Astrocyte (in vitro differentiated cells and primary cell): ENCODE measurements around the gene TUT4. TPM values are rescaled to one million over a fixed set of nuclear protein-coding genes. Genes with fewer than 3 reads are reported as not detected.

Source experiments
- DNase-seq: peaks from one replicate; pipeline ENCODE4 v3.0.0-alpha.2; 2010; ENCODE audit warnings: low read depth
- FAIRE-seq: peaks from 2 replicates; lab custom pipeline; 2011; peaks lifted over from hg19 to GRCh38; lab: Jason Lieb, UNC
- H2AFZ ChIP-seq: 2 replicates; pipeline ENCODE4 v1.6.0; 2012; ENCODE audit warnings: low read depth, low read length, inconsistent platforms
- H3K27ac ChIP-seq: 2 replicates; pipeline ENCODE4 v1.5.1; 2011; ENCODE audit warnings: low read depth, low read length, inconsistent platforms
- H3K27me3 ChIP-seq: 2 replicates; pipeline ENCODE4 v1.6.0; 2011; ENCODE audit warnings: low read length, inconsistent platforms; ENCODE audit not compliant: insufficient read depth
- H3K36me3 ChIP-seq: 2 replicates; pipeline ENCODE4 v1.5.1; 2011; ENCODE audit warnings: low read length, inconsistent platforms; ENCODE audit not compliant: insufficient read depth
- H3K4me1 ChIP-seq: 2 replicates; pipeline ENCODE4 v1.5.1; 2011; ENCODE audit warnings: low read length, inconsistent platforms; ENCODE audit not compliant: insufficient read depth
- H3K4me2 ChIP-seq: 2 replicates; pipeline ENCODE4 v1.6.0; 2012; ENCODE audit warnings: low read length, inconsistent platforms
- H3K4me3 ChIP-seq: 2 replicates; pipeline ENCODE4 v1.5.1; 2011; ENCODE audit warnings: low read depth, mild to moderate bottlenecking, low read length, inconsistent platforms; ENCODE audit not compliant: insufficient read depth
- H3K79me2 ChIP-seq: 2 replicates; pipeline ENCODE4 v1.6.0; 2012; ENCODE audit warnings: mild to moderate bottlenecking, low read length, inconsistent platforms; ENCODE audit not compliant: insufficient read depth
- H3K9ac ChIP-seq: 2 replicates; pipeline ENCODE4 v1.6.0; 2012; ENCODE audit warnings: mild to moderate bottlenecking, low read length, inconsistent platforms
- H3K9me3 ChIP-seq: 2 replicates; pipeline ENCODE4 v1.5.1; 2012; ENCODE audit warnings: low read depth, mild to moderate bottlenecking, low read length, inconsistent platforms; ENCODE audit not compliant: insufficient read depth
- H4K20me1 ChIP-seq: 2 replicates; pipeline ENCODE4 v1.6.0; 2012; ENCODE audit warnings: low read length, inconsistent platforms; ENCODE audit not compliant: insufficient read depth
- H3K27ac Mint-ChIP-seq: one replicate; pipeline ENCODE4 v1.8.0; 2021; ENCODE audit warnings: mild to moderate bottlenecking, mixed read lengths; ENCODE audit not compliant: unreplicated experiment
- H3K27me3 Mint-ChIP-seq: one replicate; pipeline ENCODE4 v1.8.0; 2021; ENCODE audit warnings: low read depth, mixed read lengths; ENCODE audit not compliant: unreplicated experiment
- H3K36me3 Mint-ChIP-seq: one replicate; pipeline ENCODE4 v1.8.0; 2021; ENCODE audit warnings: low read depth, mixed read lengths; ENCODE audit not compliant: unreplicated experiment
- H3K4me1 Mint-ChIP-seq: one replicate; pipeline ENCODE4 v1.8.0; 2021; ENCODE audit warnings: low read depth, mixed read lengths; ENCODE audit not compliant: unreplicated experiment
- H3K4me3 Mint-ChIP-seq: one replicate; pipeline ENCODE4 v1.8.0; 2021; ENCODE audit warnings: mild to moderate bottlenecking, moderate library complexity, mixed read lengths; ENCODE audit not compliant: unreplicated experiment
- H3K9me3 Mint-ChIP-seq: one replicate; pipeline ENCODE4 v1.8.0; 2021; ENCODE audit warnings: mild to moderate bottlenecking, mixed read lengths; ENCODE audit not compliant: unreplicated experiment
- CTCF ChIP-seq: IDR thresholded peaks from 2 replicates; pipeline ENCODE4 v1.5.1; 2011; ENCODE audit warnings: low read depth, mild to moderate bottlenecking, inconsistent platforms, low read length, moderate library complexity; ENCODE audit not compliant: insufficient read depth
- EZH2 ChIP-seq: IDR thresholded peaks from 2 replicates; pipeline ENCODE4 v1.6.1; 2012; ENCODE audit warnings: mild to moderate bottlenecking, low read length, inconsistent platforms; ENCODE audit not compliant: insufficient read depth
- total RNA-seq: library from RNA; stranded (reverse); gene quantifications from 2 replicates; pipeline ENCODE4 v1.2.1, GENCODE V29; 2021

Gene TUT4
- total RNA-seq, 1 donor from 2014 or later: 47.0 TPM

- Histone ChIP-seq H3K27me3 (no peaks in the 10 kb centered on the region), H3K9me3 (no peaks in the 10 kb centered on the region), H3K9ac (no peak overlapping the region), H3K36me3 (no peaks in the 10 kb centered on the region), H3K27ac (no peak overlapping the region), H3K4me1 (no peaks in the 10 kb centered on the region), H4K20me1 (peaks cover 7% of the 10 kb centered on the region), H3K4me2 (no peak overlapping the region), H3K4me3 (no peak overlapping the region), H3K79me2 (no peaks in the 10 kb centered on the region), H2AFZ (no peak overlapping the region)
- Mint-ChIP-seq H3K36me3 (peaks cover 7% of the 10 kb centered on the region), H3K27ac (no peak overlapping the region), H3K4me1 (no peaks in the 10 kb centered on the region), H3K9me3 (no peaks in the 10 kb centered on the region), H3K4me3 (no peak overlapping the region), H3K27me3 (no peaks in the 10 kb centered on the region)
- TF ChIP-seq EZH2 (no peak), CTCF (no peak)
- DNase-seq (no peak), FAIRE-seq (no peak)
These were observed 97.2 kb downstream of the TUT4 start for GRCh38 chr1:52455686-52456085.

- Mint-ChIP-seq H3K27ac (no peak overlapping the region), H3K9me3 (no peaks in the 10 kb centered on the region), H3K4me3 (no peak overlapping the region), H3K27me3 (no peaks in the 10 kb centered on the region), H3K4me1 (no peaks in the 10 kb centered on the region), H3K36me3 (peaks cover 7% of the 10 kb centered on the region)
- TF ChIP-seq EZH2: no peak
- TF ChIP-seq CTCF: no peak
- DNase-seq: no peak
- Histone ChIP-seq H3K79me2 (no peaks in the 10 kb centered on the region), H3K27me3 (no peaks in the 10 kb centered on the region), H2AFZ (no peak overlapping the region), H4K20me1 (peaks cover 7% of the 10 kb centered on the region), H3K4me1 (no peaks in the 10 kb centered on the region), H3K27ac (no peak overlapping the region), H3K9me3 (no peaks in the 10 kb centered on the region), H3K36me3 (no peaks in the 10 kb centered on the region), H3K4me3 (no peak overlapping the region), H3K4me2 (no peak overlapping the region), H3K9ac (no peak overlapping the region)
- no peak for FAIRE-seq
These were observed 98.1 kb downstream of the TUT4 start for GRCh38 chr1:52454779-52455178.

GRCh38 chr1:52454127-52454526 lies 98.8 kb downstream of the TUT4 start:
- no peaks in the 10 kb centered on the region for H3K79me2 ChIP-seq
- no peak overlapping the region for H3K9ac ChIP-seq
- H3K4me1 ChIP-seq: no peaks in the 10 kb centered on the region
- no peak overlapping the region for H3K4me2 ChIP-seq
- no peak overlapping the region for H3K4me3 ChIP-seq
- Mint-ChIP-seq H3K27ac (no peak overlapping the region), H3K9me3 (no peaks in the 10 kb centered on the region), H3K4me3 (no peak overlapping the region), H3K27me3 (no peaks in the 10 kb centered on the region), H3K36me3 (peaks cover 7% of the 10 kb centered on the region), H3K4me1 (peaks cover 2% of the 10 kb centered on the region)
- no peak overlapping the region for H2AFZ ChIP-seq
- H3K27ac ChIP-seq: no peak overlapping the region
- FAIRE-seq (no peak), DNase-seq (no peak)
- no peaks in the 10 kb centered on the region for H3K27me3 ChIP-seq
- no peaks in the 10 kb centered on the region for H3K36me3 ChIP-seq
- H4K20me1 ChIP-seq: peaks cover 7% of the 10 kb centered on the region
- no peaks in the 10 kb centered on the region for H3K9me3 ChIP-seq
- no peak for TF ChIP-seq EZH2
- TF ChIP-seq CTCF: no peak
